HG03108 (cell line): ENCODE results near the gene WNT2.
"Not testable (repeated sequence)": the region's sequence is repeated elsewhere in the genome, so short reads cannot be mapped to it uniquely, and the experiment has no call there.

ENCODE experiments used
- ATAC-seq: cut with Tn5 transposase; IDR thresholded peaks from one replicate; pipeline ENCODE4 v1.9.1; 2021; ENCODE audit warnings: moderate library complexity; ENCODE audit not compliant: unreplicated experiment

Gene WNT2

GRCh38 chr7:117312593-117313580, 10.0 kb downstream of the WNT2 start:
- ATAC-seq = no peak

- ATAC-seq = no peak
These were observed 14.0 kb downstream of the WNT2 start for GRCh38 chr7:117308891-117309290.

GRCh38 chr7:117302396-117302795, 20.5 kb downstream of the WNT2 start:
- no peak for ATAC-seq

- not testable (repeated sequence) for ATAC-seq
These were observed 22.4 kb downstream of the WNT2 start for GRCh38 chr7:117300506-117300905.

GRCh38 chr7:117297606-117298005, 25.3 kb downstream of the WNT2 start:
- ATAC-seq = no peak

GRCh38 chr7:117296066-117296465, 26.8 kb downstream of the WNT2 start:
- no peak for ATAC-seq

GRCh38 chr7:117285826-117286225, 37.0 kb downstream of the WNT2 start:
- ATAC-seq = no peak

GRCh38 chr7:117284692-117285091, 38.2 kb downstream of the WNT2 start:
- ATAC-seq = no peak

- no peak for ATAC-seq
These were observed 39.1 kb downstream of the WNT2 start for GRCh38 chr7:117283779-117284178.

- no peak for ATAC-seq
These were observed 39.5 kb downstream of the WNT2 start for GRCh38 chr7:117283371-117283770.

- ATAC-seq = no peak
These were observed 40.5 kb downstream of the WNT2 start for GRCh38 chr7:117282239-117282812.

- ATAC-seq = no peak
These were observed 41.3 kb downstream of the WNT2 start for GRCh38 chr7:117281562-117281961.

GRCh38 chr7:117279931-117280557, 42.8 kb downstream of the WNT2 start:
- ATAC-seq = no peak

GRCh38 chr7:117279203-117279602, 43.7 kb downstream of the WNT2 start:
- ATAC-seq = no peak

GRCh38 chr7:117278040-117278439, 44.8 kb downstream of the WNT2 start:
- ATAC-seq = no peak

GRCh38 chr7:117277576-117277975, 45.3 kb downstream of the WNT2 start:
- no peak for ATAC-seq

GRCh38 chr7:117274951-117275350, 47.9 kb downstream of the WNT2 start:
- ATAC-seq = no peak

GRCh38 chr7:117273814-117274225, 49.0 kb downstream of the WNT2 start:
- ATAC-seq = no peak

GRCh38 chr7:117273325-117273724, 49.5 kb downstream of the WNT2 start:
- no peak for ATAC-seq

GRCh38 chr7:117272017-117272759, 50.7 kb downstream of the WNT2 start:
- ATAC-seq = no peak

- ATAC-seq = no peak
These were observed 51.3 kb downstream of the WNT2 start for GRCh38 chr7:117271566-117271965.
